ENCODE results near the gene OR4S1. TPM values are rescaled to one million over a fixed set of nuclear protein-coding genes. Genes with fewer than 3 reads are reported as not detected.

The OR4S1 gene
- total and polyA plus RNA-seq, 2 donors, result not detected

Other genes starting within 250 kb of the OR4S1 start
- gene OR4B1, start 89.4 kb upstream of the OR4S1 start, total RNA-seq, result not detected
- not detected for gene OR4B1, start 89.4 kb upstream of the OR4S1 start, polyA plus RNA-seq
- gene OR4X2, start 61.1 kb upstream of the OR4S1 start, total RNA-seq, result not detected
- gene OR4X2, start 61.1 kb upstream of the OR4S1 start, polyA plus RNA-seq, result not detected
- not detected for gene OR4X1, start 42.4 kb upstream of the OR4S1 start, total RNA-seq
- not detected for gene OR4X1, start 42.4 kb upstream of the OR4S1 start, polyA plus RNA-seq
- gene OR4C3, start 18.7 kb downstream of the OR4S1 start, total RNA-seq, result not detected
- gene OR4C3, start 18.7 kb downstream of the OR4S1 start, polyA plus RNA-seq, result not detected
- gene OR4C5, start 60.2 kb downstream of the OR4S1 start, total RNA-seq, result not detected
- not detected for gene OR4C5, start 60.2 kb downstream of the OR4S1 start, polyA plus RNA-seq
- not detected for gene OR4A47, start 182.6 kb downstream of the OR4S1 start, total RNA-seq
- not detected for gene OR4A47, start 182.6 kb downstream of the OR4S1 start, polyA plus RNA-seq